HepG2 (cell line): ENCODE data around the gene MTREX.

ENCODE experiments used
- SMYD3 ChIP-seq: sonication (generic); formaldehyde crosslinking; IDR thresholded peaks from 2 replicates; pipeline ENCODE4 v1.8.1; 2023; ENCODE audit warnings: mild to moderate bottlenecking, missing genetic modification reagents
- SP1 ChIP-seq, 2 experiments: fragments of 450-650 bp in 1 of 2; sonication (generic) in 1 of 2; formaldehyde crosslinking in 1 of 2; IDR thresholded peaks; 2 replicates each; pipeline versions ENCODE4 v1.4.0 to v1.6.1; 2016 to 2020; ENCODE audit warnings: missing genetic modification reagents in 1 of 2
- SRF ChIP-seq: IDR thresholded peaks from 2 replicates; pipeline ENCODE4 v1.6.1; 2011; ENCODE audit warnings: mild to moderate bottlenecking, low read depth, low read length, moderate library complexity
- TGIF2 ChIP-seq: IDR thresholded peaks from 2 replicates; pipeline ENCODE4 v1.6.1; 2016; ENCODE audit warnings: control low read depth, missing compliant biosample characterization
- TF ChIP-seq, protein P1 (sequence below): sonication (generic); formaldehyde crosslinking; IDR thresholded peaks from 2 replicates; pipeline ENCODE4 v1.5.0; 2020; ENCODE audit warnings: mild to moderate bottlenecking, missing genetic modification reagents, moderate library complexity

DNA sequence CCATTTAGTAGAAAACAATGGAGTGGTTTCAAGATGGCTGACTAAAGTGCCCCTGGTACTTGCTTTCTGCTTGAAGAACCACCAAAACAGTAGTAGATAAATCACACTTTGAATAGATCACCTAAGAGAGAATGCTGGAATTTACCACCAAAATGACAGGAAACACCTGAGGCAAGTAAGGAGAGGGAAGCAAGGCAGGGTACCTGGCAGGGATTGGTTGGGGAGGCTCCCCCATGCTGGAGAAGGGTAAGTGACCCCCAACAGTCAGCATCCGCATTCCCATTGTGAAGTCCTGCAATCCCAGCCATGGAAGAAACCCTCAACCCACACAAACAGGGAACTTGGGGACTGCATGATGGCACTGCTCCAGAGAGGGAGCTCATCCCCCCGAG lies 121.4 kb downstream of the MTREX start:
- TF ChIP-seq, protein P1, sequence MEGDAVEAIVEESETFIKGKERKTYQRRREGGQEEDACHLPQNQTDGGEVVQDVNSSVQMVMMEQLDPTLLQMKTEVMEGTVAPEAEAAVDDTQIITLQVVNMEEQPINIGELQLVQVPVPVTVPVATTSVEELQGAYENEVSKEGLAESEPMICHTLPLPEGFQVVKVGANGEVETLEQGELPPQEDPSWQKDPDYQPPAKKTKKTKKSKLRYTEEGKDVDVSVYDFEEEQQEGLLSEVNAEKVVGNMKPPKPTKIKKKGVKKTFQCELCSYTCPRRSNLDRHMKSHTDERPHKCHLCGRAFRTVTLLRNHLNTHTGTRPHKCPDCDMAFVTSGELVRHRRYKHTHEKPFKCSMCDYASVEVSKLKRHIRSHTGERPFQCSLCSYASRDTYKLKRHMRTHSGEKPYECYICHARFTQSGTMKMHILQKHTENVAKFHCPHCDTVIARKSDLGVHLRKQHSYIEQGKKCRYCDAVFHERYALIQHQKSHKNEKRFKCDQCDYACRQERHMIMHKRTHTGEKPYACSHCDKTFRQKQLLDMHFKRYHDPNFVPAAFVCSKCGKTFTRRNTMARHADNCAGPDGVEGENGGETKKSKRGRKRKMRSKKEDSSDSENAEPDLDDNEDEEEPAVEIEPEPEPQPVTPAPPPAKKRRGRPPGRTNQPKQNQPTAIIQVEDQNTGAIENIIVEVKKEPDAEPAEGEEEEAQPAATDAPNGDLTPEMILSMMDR (CRISPR knock-in tag), result no peak
- TF ChIP-seq SMYD3 (CRISPR knock-in tag), result no peak
- no peak for TF ChIP-seq TGIF2 (CRISPR knock-in tag)
- TF ChIP-seq SRF, result no peak
- no peak for TF ChIP-seq SP1 (IDR thresholded peaks at IDR 0.05)
- TF ChIP-seq SP1 (CRISPR knock-in tag; IDR thresholded peaks at IDR 0.05), result no peak
